A549 treated with CpdA at 1 μM for 4 hours (cell line): ENCODE results near the gene AGA. TPM values are rescaled to one million over a fixed set of nuclear protein-coding genes. Genes with fewer than 3 reads are reported as not detected.

Experiments used
- total RNA-seq: library from RNA; stranded (reverse); fragments of 200-300 nt; extraction: Qiagen RNA extraction; gene quantifications from 5 replicates; pipeline ENCODE4 v1.2.3, GENCODE V29; 2022; ENCODE audit warnings: low read depth

Gene AGA
- total RNA-seq = 16.0 to 33.4 TPM (median 20.9 TPM) in 5 replicates

DNA sequence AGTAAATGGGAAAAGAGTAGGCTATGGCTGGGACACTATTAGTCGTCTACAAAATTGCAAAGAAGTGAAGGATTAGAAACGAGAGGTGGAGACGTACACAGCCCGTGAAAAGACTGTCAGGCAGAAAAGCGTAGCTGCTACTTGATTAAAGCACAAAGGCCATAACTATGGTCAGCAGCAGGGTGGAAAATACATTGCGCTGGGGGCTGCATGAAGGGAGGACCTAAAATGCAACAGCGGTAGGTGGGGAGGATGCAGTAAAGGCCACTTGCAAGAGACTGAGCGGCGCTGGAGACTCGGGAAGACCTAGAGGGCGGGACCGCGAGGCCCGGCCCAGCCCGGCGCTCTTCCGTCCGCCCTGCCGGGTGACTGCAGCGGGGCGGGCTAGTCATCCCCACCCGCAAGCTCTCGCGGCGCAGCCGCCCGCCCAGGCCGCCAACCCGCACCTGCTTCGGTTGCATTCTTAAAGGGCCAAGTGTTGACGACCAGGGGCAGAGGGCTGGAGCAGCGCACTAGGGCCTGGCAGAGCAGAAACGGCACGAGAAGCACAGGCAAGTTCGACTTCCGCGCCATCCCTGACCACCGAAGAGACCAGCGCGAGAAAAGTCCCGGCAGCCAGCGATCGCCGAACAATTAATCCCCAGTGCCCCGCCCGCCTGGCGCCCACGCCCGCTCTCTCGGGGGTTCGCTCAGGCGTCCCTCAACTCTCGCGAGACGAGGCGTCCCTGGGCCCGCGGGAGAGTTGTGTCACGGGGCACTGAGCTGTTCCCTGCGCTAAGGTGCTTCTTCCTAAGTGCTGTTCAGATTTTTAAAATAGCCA is at the start of gene AGA:
Gene AGA, minus strand, starts transcription at position 635 of the 820 bp plus-strand sequence. Its CDS starts 62 bp downstream, at position 573.

Other genes starting within 250 kb of the AGA start
- 13.7 to 16.3 TPM (median 15.4 TPM) in 5 replicates for gene NEIL3, start 132.6 kb downstream of the AGA start, total RNA-seq